CD4-positive, alpha-beta T cell treated with Interleukin-10 for 1 hour (primary cell): ENCODE measurements around the gene GRIA4.

ENCODE experiments used
- DNase-seq: peaks from one replicate; pipeline ENCODE4 v3.0.0-alpha.2; 2020

Gene GRIA4

DNA sequence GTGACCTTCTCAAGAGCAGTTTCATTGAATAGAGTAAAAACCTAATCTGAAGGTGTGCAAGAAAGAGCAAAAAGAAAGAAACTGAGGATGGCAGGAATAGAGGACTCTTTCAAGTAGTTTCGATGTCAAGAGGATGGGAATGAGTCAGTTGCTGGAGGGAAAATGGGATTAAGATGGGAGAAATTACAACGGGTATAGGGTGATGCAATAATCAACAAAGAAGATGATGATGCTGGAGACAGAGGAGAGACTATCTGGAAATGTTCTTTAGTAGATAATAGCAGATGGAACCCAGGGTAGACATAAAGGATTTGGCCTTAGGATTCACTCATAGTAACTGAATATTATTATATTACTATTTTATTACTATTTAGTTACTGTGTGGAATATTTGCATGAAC, 189.4 kb downstream of the GRIA4 start:
- no peak for DNase-seq

GRCh38 chr11:105799728-105800462, 190.0 kb downstream of the GRIA4 start:
- DNase-seq, result no peak

DNA sequence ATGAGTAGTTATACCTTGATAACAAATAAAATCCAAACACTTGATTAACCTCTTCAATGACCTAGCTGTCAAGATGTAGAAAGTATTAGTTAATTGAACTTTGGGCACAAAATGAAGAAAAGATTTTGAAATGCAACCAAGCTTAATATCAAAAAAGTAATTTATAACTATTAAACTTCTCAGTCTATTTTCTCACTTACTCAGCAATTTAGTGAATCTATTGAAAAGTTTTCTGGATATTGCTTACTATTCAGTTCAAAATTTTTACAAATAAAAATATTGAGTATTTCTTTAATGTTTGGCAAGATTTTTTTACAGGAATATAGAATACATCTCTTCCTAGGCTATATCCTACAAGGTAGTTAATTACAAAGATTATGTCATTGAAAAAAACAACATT, 192.5 kb downstream of the GRIA4 start:
- DNase-seq, result no peak

DNA sequence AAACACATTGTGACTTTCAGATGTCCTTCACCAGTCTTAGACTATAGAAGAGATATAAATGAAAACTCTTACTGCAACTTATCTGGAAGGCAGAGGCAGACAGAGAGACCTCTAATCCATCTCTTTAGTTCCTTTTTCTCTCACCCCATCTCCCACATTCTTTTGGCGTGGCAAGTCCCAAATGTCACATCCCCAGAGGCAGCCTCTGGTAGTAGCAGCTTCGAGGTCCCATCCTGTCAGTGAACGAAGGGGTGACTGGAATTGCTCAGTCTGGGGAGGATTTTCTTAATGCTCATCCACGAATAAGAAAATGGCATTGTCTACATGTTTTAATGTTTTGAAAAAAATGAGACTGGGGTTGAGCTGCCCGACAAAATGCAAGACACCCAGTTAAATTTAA, 201.4 kb downstream of the GRIA4 start:
- no peak for DNase-seq

DNA sequence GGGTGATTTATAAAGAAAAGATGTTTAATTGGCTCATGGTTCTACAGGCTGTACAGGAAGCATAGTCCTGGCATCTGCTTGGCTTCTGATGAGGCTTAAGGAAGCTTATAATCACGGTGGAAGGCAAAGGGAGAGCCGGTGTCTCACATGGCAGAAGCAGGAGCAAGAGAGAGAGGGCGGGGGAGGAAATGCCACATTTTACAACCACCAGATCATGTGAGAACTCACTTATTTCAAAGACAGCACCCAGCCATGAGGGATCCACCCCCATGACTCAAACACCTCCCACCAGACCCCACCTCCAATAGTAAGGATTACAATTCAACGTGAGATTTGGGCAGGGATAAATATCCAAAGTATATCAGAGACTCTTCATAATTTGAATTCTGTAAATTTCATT, 211.5 kb downstream of the GRIA4 start:
- DNase-seq, result no peak

GRCh38 chr11:105821781-105822180, 211.9 kb downstream of the GRIA4 start:
- DNase-seq, result no peak

GRCh38 chr11:105823495-105824033, 213.7 kb downstream of the GRIA4 start:
- DNase-seq, result no peak

GRCh38 chr11:105824457-105825013, 214.7 kb downstream of the GRIA4 start:
- no peak for DNase-seq

GRCh38 chr11:105825141-105825540, 215.3 kb downstream of the GRIA4 start:
- no peak for DNase-seq

- no peak for DNase-seq
Measured at GRCh38 chr11:105827906-105828305, 218.0 kb downstream of the GRIA4 start.

GRCh38 chr11:105829084-105829483, 219.2 kb downstream of the GRIA4 start:
- DNase-seq, result peak; percentile 0

DNA sequence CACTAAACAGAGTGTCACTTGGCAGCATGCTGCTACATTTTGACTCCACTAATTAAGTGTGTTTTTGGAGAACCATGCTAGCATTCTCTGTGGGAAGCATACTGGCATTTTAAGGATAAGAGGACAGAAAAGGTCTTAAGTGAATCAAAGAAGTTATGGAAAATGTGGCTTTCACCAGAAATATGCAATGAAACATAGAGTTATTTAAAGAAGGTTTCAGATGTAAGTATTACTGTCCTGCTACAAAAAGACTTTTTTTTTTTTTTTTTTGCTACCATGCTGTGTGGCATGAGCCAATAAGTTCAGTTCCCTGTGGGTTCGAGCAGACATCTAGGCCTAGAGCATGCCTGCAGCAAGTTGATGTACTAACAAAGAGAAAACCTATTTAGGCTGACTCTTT, 224.6 kb downstream of the GRIA4 start:
- no peak for DNase-seq

DNA sequence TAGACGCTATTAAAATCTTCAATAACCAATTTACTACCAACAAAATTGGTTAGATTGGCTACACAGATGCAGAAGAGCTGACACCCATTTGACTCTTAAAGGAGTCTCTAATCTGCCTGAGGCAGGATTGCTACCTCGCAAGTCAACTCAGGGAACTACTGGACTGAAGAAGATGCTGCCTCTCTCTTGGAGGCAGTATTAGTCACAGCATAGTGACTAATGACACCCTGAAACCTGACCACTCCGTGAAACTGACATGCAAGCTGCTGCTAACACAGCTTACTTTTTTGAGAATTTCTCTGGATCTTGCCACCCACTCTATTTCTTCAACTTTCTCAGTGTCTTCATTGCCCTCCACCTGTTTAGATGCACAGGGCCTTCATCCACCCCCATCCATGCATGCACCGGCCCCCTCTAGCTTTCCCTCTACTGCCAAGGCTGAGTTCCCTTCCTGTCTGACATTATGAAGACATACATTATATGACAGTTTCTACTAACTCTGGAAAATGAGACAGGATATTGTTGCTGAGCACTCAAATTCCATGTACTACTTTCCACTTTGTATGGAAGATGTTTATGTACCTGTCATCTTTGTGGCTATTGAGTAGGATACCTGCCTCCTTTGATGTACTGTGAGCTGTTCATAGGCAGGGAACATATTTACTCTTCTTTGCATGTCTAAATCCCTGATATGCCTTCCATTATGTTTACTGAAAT, 229.0 kb downstream of the GRIA4 start:
- no peak for DNase-seq

DNA sequence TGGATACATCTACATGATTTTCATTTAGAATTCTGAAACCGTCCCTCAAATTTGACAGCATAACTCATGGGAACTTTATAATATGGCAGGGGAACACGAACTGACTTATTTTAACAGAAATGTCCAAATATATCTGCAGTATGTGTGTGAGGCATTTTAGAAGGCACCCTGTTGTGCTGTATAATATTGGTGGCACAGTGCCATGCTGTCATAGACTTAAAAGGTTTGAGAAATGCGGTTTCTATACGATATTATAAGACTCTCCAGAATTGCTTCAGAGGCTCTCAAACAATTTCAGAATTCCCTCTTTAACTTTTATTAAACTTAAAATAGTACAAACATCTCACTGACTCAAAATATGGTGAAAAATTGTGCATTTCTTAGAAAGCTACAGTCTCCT, 230.5 kb downstream of the GRIA4 start:
- DNase-seq, result no peak

DNA sequence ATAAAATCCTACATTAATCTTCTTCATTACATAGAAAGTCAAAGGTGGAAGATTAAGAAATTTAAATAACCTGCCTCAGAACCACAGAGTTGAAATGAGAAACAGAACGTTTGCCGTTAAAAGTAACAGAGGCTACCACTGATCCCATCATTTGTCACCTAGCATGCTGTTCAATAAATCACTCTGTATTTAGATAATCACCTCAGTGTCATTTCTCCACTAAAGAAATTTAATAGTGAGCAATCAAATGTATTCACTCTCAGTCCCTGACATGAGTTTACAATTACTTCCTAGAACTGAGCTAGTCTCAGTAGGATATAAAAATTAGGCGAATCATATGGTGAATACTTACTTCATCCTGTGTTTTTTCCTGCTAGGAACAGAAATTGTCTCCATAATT, 242.5 kb downstream of the GRIA4 start:
- no peak for DNase-seq

DNA sequence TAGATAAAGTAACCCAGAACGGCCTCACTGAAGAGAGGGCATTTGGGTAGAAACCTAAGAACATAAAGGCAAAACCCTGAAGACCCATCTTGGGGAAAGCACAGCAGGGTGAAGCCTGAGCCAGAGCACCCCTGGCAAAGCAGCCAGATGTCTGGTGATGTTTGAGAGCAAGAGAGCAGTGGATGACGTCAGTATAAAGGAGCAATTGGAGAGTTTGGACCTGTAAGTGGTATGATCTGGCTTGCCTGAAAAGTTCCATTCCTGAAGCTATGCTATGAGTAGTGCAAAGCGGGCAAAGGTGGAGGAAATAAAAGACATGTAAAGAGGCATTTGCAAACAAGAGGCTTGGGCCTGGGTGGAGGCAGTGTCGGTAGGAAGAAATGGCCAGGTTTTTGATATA, 244.4 kb downstream of the GRIA4 start:
- no peak for DNase-seq

GRCh38 chr11:105856954-105857353, 247.1 kb downstream of the GRIA4 start:
- DNase-seq, result no peak

- no peak for DNase-seq
Measured at GRCh38 chr11:105857728-105858127, 247.9 kb downstream of the GRIA4 start.

- DNase-seq, result no peak
Measured at GRCh38 chr11:105858841-105859240, 249.0 kb downstream of the GRIA4 start.

DNA sequence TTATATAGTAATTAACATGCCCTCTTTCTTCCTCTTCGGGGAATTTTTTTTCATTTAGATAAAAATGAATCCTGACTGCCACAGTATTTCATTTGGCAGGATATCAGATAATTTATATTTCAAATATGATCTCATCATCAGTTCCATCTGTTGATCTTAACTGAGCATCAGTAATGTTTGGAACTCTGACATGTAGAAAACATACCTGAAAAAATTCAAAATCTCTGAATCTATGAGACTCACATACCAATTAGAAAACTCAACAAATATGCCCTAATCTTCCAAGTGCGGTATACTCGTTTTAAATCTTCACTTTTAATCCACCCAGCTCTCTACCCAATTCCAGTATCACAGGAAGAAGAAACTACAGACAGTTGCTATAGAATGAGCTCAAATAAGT, 250.2 kb downstream of the GRIA4 start:
- no peak for DNase-seq

DNA sequence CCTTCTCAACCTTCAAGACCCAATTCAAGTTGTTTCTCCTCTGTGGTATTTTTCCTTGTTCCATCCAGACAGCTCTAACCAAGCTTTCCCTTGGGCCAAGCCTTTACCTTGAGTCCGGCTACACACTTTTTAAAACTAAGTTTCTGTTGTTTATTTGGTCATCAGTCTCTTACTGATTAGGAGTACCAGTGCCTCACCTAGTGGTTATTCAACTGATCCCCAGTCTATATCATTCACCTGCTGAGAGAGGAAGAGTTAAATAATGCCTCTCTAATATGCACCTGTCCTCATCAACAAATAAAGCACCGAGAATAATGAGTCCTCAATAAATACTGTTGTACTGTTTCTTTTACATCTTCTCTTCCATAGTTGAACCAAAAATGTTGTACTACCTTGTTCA, 251.4 kb downstream of the GRIA4 start:
- DNase-seq, result no peak

GRCh38 chr11:105862736-105863367, 253.0 kb downstream of the GRIA4 start:
- peak; percentile 36 for DNase-seq

DNA sequence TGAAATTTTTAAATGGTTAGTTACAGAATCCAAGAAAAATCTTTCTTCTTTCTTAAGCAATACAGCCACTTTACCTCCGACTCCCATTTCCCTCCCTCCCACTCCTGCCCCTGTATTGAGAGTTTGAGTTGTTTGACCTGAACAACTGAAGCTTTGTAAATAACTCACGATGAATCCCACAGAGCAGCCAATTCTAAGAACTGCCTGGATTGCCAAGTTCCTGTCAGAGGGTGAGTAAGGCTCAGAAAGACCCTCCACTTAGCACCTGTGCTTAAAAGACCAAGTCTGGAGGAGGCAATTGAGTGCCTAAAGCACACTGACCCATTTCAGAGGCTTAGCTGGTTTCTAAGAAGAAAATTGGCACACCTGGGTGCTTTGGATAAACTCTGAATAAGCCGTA, 253.7 kb downstream of the GRIA4 start:
- DNase-seq, result no peak

DNA sequence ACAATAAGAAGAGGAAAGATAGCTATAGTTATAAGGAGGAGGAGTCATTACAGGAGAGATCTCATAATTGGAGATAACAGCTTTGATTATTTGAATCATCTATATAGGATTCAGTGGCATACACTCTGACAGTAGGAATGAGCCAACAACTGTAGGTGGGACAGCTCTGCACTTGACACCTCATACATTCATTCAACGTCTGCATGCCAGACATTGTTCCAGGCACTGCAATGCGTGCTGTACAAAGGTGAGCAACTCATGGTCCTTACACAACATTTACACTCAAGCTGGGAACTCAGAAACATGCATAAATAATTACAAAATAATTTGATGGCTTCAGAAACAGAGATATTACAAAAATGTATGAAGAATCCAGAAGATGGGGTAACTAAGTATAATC, 257.9 kb downstream of the GRIA4 start:
- no peak for DNase-seq
